IPS-18a (cell line): Measurements from ENCODE around the gene SHROOM1.

ENCODE experiments used
- H3K27ac ChIP-seq: one replicate; pipeline ENCODE4 v1.5.1; 2013; ENCODE audit warnings: low read length
- H3K27me3 ChIP-seq: one replicate; pipeline ENCODE4 v1.6.1; 2013; ENCODE audit warnings: mild to moderate bottlenecking, low read length; ENCODE audit not compliant: control insufficient read depth, insufficient read depth
- H3K36me3 ChIP-seq: one replicate; pipeline ENCODE4 v1.6.1; 2013; ENCODE audit warnings: low read depth, low read length; ENCODE audit not compliant: control insufficient read depth
- H3K4me1 ChIP-seq: one replicate; pipeline ENCODE4 v1.6.1; 2013; ENCODE audit warnings: low read depth, low read length; ENCODE audit not compliant: control insufficient read depth
- H3K4me3 ChIP-seq: one replicate; pipeline ENCODE4 v1.5.1; 2013; ENCODE audit warnings: low read length
- H3K9ac ChIP-seq: one replicate; pipeline ENCODE4 v1.6.1; 2013; ENCODE audit warnings: mild to moderate bottlenecking, low read length, moderate library complexity
- H3K9me3 ChIP-seq: one replicate; pipeline ENCODE4 v1.6.1; 2013; ENCODE audit warnings: low read depth, low read length; ENCODE audit not compliant: control insufficient read depth

The SHROOM1 gene

GRCh38 chr5:132830436-132831094, at the start of gene SHROOM1:
TSS of gene SHROOM1 (minus strand) at chr5:132830647. CDS start at chr5:132826140, 4,507 bp downstream.
- peak within 1 kb of the TSS; percentile 56 for H3K4me3 ChIP-seq
- H3K36me3 ChIP-seq, result no peaks in the 10 kb centered on the region
- peaks cover 63% of the 10 kb centered on the region for H3K27me3 ChIP-seq
- peak within 1 kb of the TSS; percentile 52 for H3K9ac ChIP-seq
- H3K9me3 ChIP-seq, result no peaks in the 10 kb centered on the region
- no peak within 1 kb of the TSS for H3K27ac ChIP-seq
- H3K4me1 ChIP-seq, result peaks cover 7% of the 10 kb centered on the region

DNA sequence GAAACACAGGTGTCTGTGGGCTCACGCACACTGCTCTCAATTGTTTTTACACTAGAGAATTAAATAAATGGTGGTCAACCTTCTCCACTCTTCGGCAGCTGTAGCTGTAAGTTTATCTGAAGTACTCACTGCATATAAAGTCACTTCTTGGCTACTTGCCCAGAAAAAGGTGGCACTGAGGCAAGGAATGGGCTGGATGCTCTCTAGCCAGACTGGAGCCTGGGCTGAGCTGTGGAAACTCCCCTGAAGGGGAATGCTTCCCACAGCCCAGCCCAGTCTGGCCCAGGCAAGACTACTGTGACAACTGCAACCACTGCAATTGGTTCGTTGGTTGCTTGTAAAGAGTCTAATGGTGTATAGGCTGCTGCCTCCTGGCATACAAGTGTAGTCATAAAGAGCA, 47.5 kb upstream of the SHROOM1 start:
- no peaks in the 10 kb centered on the region for H3K4me1 ChIP-seq
- no peak overlapping the region for H3K27ac ChIP-seq
- H3K4me3 ChIP-seq, result no peak overlapping the region
- no peak overlapping the region for H3K9ac ChIP-seq
- H3K27me3 ChIP-seq, result no peaks in the 10 kb centered on the region
- no peaks in the 10 kb centered on the region for H3K9me3 ChIP-seq
- H3K36me3 ChIP-seq, result peaks cover 52% of the 10 kb centered on the region

DNA sequence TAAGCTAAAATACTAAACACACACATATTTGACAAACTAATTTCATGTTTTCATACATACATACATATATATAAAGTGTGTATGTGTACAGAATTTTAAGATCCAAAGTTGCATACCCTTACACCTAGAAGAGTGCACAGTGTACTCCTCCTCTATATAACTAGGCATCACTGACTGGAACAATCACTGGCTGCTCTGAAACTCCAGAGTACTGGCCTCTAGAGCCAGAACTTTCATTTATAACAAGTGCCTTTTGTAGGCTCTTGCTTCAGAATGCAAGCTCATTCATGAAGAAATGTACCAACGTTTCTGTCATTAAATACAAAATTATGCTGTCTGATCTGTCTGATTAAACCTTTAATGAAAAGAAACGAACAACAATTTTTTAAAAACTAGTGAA, 47.0 kb upstream of the SHROOM1 start:
- no peaks in the 10 kb centered on the region for H3K4me1 ChIP-seq
- no peak overlapping the region for H3K9ac ChIP-seq
- no peaks in the 10 kb centered on the region for H3K27me3 ChIP-seq
- H3K4me3 ChIP-seq, result no peak overlapping the region
- no peak overlapping the region for H3K27ac ChIP-seq
- no peaks in the 10 kb centered on the region for H3K9me3 ChIP-seq
- H3K36me3 ChIP-seq, result peaks cover 48% of the 10 kb centered on the region

DNA sequence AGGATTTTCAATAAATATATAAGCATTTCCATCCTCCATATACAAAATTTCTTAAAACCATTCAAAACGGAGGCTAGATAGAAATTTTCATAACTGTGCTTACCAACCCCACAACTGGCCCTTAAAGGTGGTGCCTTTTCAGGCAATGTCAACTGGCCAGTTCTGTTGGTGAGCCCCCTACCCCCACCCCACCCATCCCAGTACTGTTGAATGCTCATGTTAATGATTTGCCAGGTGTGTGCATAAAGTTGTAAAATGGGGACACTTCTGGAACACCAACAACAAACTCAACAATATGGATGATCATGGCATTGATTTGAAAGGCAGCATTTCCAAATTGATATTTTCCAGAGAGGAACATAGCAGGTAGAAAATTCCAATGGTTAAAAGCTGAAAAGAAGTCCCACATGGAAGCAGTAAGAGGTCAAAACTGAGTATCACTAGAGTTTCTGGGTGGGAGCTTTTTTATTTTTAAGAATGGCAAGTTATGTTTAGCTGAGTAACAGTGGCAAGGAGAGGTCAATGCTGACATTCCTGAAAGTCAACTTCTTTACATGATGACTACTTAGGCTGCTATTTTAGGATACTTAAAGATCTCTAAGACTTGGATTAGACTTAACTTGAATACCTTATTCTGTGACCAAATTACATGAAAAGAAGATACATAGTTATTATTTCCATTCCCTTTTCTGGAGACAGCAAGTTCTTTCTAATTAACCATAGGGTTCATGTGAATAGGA, 45.7 kb upstream of the SHROOM1 start:
- H3K36me3 ChIP-seq, result peaks cover 38% of the 10 kb centered on the region
- no peaks in the 10 kb centered on the region for H3K9me3 ChIP-seq
- no peak overlapping the region for H3K27ac ChIP-seq
- no peak overlapping the region for H3K9ac ChIP-seq
- H3K4me1 ChIP-seq, result no peaks in the 10 kb centered on the region
- H3K27me3 ChIP-seq, result no peaks in the 10 kb centered on the region
- no peak overlapping the region for H3K4me3 ChIP-seq

DNA sequence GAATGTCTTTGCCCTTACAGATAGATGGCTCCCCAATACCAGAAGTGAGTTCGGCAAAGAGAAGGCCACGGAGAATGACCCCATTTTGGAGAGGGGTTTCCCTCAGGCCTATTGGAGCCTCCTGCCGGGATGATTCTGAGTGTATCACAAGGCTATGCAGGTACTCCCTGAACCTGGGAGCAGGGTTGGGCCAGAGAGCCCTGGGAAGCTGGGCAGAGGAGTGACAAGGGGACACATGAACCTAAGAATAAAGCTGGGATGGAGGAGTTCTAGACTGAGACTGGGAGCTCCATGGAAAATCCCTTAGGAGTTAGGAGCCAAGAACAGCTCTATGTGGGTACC, 43.5 kb upstream of the SHROOM1 start:
- Histone ChIP-seq H3K9ac (no peak overlapping the region), H3K4me3 (no peak overlapping the region), H3K27me3 (no peaks in the 10 kb centered on the region), H3K27ac (no peak overlapping the region), H3K4me1 (no peaks in the 10 kb centered on the region), H3K9me3 (no peaks in the 10 kb centered on the region), H3K36me3 (peaks cover 26% of the 10 kb centered on the region)

- no peaks in the 10 kb centered on the region for H3K4me1 ChIP-seq
- H3K9ac ChIP-seq, result no peak within 1 kb of the TSS
- H3K27ac ChIP-seq, result no peak within 1 kb of the TSS
- H3K27me3 ChIP-seq, result no peaks in the 10 kb centered on the region
- no peaks in the 10 kb centered on the region for H3K9me3 ChIP-seq
- no peak within 1 kb of the TSS for H3K4me3 ChIP-seq
- H3K36me3 ChIP-seq, result peaks cover 25% of the 10 kb centered on the region
Measured at GRCh38 chr5:132873119-132873929, 42.9 kb upstream of the SHROOM1 start, which contains the start of gene LEAP2. TSS of gene LEAP2 (plus strand) at chr5:132873668. CDS start at chr5:132873695, 27 bp downstream.

GRCh38 chr5:132872788-132873118, 42.3 kb upstream of the SHROOM1 start:
- no peak overlapping the region for H3K4me3 ChIP-seq
- H3K4me1 ChIP-seq, result no peaks in the 10 kb centered on the region
- H3K9ac ChIP-seq, result no peak overlapping the region
- H3K36me3 ChIP-seq, result peaks cover 24% of the 10 kb centered on the region
- H3K27ac ChIP-seq, result no peak overlapping the region
- H3K9me3 ChIP-seq, result no peaks in the 10 kb centered on the region
- H3K27me3 ChIP-seq, result no peaks in the 10 kb centered on the region

- H3K9me3 ChIP-seq, result no peaks in the 10 kb centered on the region
- H3K36me3 ChIP-seq, result peaks cover 19% of the 10 kb centered on the region
- H3K4me3 ChIP-seq, result no peak overlapping the region
- no peaks in the 10 kb centered on the region for H3K4me1 ChIP-seq
- H3K9ac ChIP-seq, result no peak overlapping the region
- no peak overlapping the region for H3K27ac ChIP-seq
- H3K27me3 ChIP-seq, result no peaks in the 10 kb centered on the region
Measured at GRCh38 chr5:132871459-132872284, 41.2 kb upstream of the SHROOM1 start.

- H3K9me3 ChIP-seq, result no peaks in the 10 kb centered on the region
- H3K27me3 ChIP-seq, result no peaks in the 10 kb centered on the region
- H3K4me1 ChIP-seq, result peaks cover under 1% of the 10 kb centered on the region
- H3K4me3 ChIP-seq, result no peak overlapping the region
- no peak overlapping the region for H3K27ac ChIP-seq
- no peak overlapping the region for H3K9ac ChIP-seq
- H3K36me3 ChIP-seq, result peaks cover 17% of the 10 kb centered on the region
Measured at GRCh38 chr5:132870801-132871200, 40.4 kb upstream of the SHROOM1 start.

- H3K36me3 ChIP-seq, result peaks cover 17% of the 10 kb centered on the region
- H3K9me3 ChIP-seq, result no peaks in the 10 kb centered on the region
- no peak overlapping the region for H3K27ac ChIP-seq
- no peak overlapping the region for H3K4me3 ChIP-seq
- H3K27me3 ChIP-seq, result no peaks in the 10 kb centered on the region
- peaks cover 9% of the 10 kb centered on the region for H3K4me1 ChIP-seq
- H3K9ac ChIP-seq, result no peak overlapping the region
Measured at GRCh38 chr5:132868754-132869153, 38.3 kb upstream of the SHROOM1 start.

DNA sequence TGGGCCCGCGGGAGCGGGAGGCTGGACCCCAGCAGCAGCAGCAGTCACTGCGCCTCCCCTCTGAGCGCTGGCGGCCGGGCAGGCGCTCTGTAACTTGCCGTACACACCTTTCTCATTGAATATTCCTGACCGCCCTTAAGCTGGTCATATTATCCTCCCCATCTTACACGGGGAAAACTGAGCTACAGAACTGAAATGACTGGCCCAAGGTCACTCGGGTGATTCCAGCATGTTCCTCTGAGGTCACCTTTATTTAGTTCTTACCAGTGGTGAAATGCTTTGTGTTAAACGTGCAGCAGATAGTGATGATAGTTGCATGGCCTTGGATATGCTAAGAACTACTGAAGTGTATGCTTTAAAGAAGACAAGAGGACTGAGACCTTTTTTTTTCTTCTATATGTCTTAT, 36.6 kb upstream of the SHROOM1 start:
- Histone ChIP-seq H3K36me3 (peaks cover 17% of the 10 kb centered on the region), H3K9me3 (no peaks in the 10 kb centered on the region), H3K27ac (peak overlapping the region; percentile 81), H3K4me3 (peak overlapping the region; percentile 91), H3K27me3 (no peaks in the 10 kb centered on the region), H3K9ac (peak overlapping the region; percentile 93), H3K4me1 (peaks cover 9% of the 10 kb centered on the region)
